Measurements from ENCODE around the gene SLC25A13. TPM values are rescaled to one million over a fixed set of nuclear protein-coding genes. Genes with fewer than 3 reads are reported as not detected.

The SLC25A13 gene
- total RNA-seq, 4 donors from 2014 or later, result 23.5 to 36.6 (median 27.5) TPM

DNA sequence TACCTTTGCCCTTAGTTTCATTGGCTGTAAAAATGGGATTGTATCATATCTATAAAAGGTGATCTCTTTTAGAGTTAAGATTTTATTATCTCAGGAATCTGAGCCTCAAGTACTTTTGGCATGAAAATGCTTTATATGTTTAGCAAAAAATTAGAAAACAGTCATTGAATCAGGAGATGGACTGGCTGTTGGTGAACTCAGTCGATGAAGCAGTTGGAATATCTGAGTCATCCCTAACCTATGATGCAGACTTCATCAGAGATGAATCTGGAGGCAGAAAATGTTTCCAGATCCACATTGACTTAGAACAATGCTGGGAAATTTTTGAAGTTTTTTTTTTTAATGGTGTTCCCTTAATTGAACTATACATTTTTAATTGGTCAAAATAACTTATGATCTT, 228.5 kb downstream of the SLC25A13 start:
- TF ChIP-seq, protein P1, sequence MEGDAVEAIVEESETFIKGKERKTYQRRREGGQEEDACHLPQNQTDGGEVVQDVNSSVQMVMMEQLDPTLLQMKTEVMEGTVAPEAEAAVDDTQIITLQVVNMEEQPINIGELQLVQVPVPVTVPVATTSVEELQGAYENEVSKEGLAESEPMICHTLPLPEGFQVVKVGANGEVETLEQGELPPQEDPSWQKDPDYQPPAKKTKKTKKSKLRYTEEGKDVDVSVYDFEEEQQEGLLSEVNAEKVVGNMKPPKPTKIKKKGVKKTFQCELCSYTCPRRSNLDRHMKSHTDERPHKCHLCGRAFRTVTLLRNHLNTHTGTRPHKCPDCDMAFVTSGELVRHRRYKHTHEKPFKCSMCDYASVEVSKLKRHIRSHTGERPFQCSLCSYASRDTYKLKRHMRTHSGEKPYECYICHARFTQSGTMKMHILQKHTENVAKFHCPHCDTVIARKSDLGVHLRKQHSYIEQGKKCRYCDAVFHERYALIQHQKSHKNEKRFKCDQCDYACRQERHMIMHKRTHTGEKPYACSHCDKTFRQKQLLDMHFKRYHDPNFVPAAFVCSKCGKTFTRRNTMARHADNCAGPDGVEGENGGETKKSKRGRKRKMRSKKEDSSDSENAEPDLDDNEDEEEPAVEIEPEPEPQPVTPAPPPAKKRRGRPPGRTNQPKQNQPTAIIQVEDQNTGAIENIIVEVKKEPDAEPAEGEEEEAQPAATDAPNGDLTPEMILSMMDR (IDR thresholded peaks at IDR 0.05; ENCODE audit: low read depth), result no peak

DNA sequence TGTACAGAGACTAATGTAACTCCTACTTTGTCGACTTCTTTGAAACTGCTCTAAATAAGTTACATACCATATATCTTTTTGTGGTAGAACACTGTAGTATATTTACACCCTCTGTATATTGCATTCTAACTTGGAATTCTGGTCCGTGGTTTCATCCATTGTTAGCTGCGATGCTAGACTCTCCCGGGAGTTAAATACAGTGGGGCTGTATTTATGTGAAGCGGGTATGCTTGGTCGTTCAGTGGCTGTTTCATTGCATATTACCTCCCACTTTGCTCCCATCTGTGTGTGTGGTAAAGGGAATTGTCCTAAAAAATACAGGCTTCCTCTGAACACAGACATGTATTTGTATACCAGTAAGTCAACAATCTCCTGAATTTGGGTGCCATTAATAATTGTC, 231.1 kb downstream of the SLC25A13 start:
- TF ChIP-seq, protein P1 (IDR thresholded peaks at IDR 0.05; ENCODE audit: low read depth), result no peak

DNA sequence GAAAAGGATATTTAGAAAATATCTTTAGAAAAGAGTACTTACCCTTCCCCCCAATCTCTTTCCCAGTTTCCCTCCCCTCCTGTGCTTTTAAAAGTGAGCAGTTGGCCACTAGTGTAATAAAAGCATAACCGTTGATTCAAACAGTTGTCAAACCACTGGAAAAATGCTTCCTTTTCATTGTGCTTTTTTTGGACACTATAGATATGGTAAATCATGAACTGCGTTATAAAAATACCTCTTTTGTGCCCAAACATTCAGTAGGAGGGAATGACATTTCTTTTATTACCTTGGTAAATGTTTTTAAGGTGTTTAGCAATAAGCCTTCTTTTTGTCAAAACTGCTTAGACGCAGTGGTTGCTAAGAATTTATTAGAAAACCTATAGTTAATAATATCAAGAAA, 232.4 kb downstream of the SLC25A13 start:
- TF ChIP-seq, protein P1 (IDR thresholded peaks at IDR 0.05; ENCODE audit: low read depth), result no peak

DNA sequence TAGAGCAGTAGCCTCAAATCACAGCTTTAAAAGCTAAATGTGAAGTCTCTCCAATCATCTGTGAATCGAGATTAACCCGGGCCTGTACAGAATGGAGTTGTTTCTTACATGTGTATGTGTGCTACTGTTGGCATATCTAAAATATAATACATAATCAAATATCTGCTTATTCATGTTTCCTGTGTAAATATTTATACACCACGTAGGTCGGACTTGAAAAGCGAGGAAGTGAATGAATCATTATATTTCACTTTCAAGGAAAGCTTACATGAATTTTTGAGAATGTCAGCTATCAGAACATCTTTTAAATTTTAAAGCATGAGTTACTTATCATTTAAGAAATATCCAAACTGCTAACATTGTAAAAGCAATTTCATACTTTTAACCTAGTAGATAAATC, 233.3 kb downstream of the SLC25A13 start:
- TF ChIP-seq, protein P1 (IDR thresholded peaks at IDR 0.05; ENCODE audit: low read depth), result no peak

DNA sequence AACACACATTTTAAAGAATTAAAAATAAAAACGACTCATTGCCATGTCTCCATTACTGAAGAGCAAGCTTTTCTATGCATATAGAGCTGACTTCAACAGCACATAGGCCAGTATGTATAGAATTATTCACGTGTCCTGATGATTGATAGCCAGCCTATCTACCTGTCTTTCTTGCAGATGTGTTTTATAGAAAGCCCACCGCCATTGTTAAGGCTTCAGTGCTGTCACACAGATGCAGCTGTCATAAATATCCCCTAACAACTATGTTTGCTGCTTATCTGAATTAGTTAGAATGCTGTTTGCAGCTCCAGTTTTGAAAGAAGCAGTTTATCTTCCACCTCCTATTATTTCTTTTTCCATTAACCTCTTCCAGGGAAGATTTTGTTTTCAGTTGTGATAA, 235.9 kb downstream of the SLC25A13 start:
- TF ChIP-seq, protein P1 (IDR thresholded peaks at IDR 0.05; ENCODE audit: low read depth), result no peak

DNA sequence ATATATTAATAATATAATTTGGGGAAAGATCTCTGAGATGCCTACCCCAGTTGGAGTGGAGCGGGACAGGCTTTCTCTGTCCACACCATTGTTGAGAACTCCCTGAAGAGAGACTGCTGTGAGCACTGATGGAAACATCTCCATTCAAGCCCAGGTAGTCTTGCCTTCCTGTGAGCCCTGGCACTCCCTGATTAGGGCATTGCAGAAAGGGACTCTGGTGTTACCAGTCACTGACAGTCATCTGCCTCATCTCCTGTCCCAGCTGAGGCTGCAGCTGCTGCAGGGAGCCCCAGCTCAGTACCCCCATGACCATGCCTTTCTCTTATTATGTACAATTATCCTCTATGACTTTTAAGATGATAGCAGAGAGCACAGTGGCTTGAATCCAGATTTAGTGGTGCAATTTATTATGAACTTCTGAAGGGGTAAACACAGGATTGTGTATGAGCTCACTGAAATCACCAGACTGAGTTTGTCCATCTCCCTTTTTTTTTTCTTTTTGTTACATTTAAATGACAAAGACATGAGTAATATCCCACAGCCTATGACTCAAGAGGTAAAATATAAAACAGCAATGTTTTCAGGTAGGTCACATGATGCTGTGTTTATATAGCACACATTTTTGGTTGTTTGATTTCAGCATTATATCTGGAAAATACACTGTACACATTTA, 236.9 kb downstream of the SLC25A13 start:
- TF ChIP-seq, protein P1 (IDR thresholded peaks at IDR 0.05; ENCODE audit: low read depth), result no peak

DNA sequence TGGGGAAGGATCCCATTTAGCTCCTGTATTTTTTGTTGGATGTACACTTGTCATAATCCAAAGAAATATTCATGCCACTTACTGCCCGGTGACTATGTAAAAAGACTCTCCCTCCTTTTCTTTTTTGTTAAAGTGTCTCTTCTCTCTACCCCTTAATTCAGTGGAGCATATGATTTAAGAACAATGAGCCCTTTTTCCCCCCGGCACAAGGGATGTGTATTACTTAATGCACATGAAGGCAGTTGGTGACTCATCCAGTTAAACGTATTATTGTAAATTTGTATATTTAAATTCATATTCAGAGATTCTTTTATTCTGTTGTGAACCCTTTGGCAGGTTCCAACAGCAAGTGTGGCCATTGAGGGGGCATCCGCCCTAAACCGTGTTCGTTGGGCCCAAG, 241.9 kb downstream of the SLC25A13 start:
- TF ChIP-seq, protein P1 (IDR thresholded peaks at IDR 0.05; ENCODE audit: low read depth), result no peak

Measured in subcutaneous adipose tissue (tissue), 4 donors.